Measurements from ENCODE around the gene TMPRSS3.

TMPRSS3 gene

DNA sequence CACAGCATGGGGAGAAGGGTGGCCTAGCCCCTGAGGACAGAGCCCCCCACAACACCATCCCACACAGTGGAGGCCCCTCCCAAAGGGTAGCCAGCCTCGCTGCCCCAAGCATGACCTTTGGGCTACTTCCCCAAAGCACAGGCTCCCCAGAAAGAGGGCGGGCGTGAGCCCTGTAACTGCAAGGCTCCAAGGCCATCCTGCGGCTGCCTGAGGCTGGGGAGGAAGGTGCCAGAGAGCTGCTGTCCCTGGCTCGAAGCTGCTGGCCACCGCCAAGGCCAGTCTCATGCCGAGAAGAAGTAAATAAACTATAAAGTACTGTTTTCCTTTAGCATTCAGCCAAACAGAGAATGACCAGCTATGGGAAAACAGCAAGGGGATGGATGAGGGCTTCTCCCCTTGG lies 35.3 kb upstream of the TMPRSS3 start:
- Histone ChIP-seq H3K4me1 (no peaks in the 10 kb centered on the region), H3K27me3 (no peaks in the 10 kb centered on the region), H3K9me3 (no peaks in the 10 kb centered on the region; the same call in 1 of the 2 replicates), H3K4me3 (ENCODE audit: low read depth, low read length) (no peak overlapping the region), H3K36me3 (no peaks in the 10 kb centered on the region)
- DNase-seq = no peak
- TF ChIP-seq, protein P1, sequence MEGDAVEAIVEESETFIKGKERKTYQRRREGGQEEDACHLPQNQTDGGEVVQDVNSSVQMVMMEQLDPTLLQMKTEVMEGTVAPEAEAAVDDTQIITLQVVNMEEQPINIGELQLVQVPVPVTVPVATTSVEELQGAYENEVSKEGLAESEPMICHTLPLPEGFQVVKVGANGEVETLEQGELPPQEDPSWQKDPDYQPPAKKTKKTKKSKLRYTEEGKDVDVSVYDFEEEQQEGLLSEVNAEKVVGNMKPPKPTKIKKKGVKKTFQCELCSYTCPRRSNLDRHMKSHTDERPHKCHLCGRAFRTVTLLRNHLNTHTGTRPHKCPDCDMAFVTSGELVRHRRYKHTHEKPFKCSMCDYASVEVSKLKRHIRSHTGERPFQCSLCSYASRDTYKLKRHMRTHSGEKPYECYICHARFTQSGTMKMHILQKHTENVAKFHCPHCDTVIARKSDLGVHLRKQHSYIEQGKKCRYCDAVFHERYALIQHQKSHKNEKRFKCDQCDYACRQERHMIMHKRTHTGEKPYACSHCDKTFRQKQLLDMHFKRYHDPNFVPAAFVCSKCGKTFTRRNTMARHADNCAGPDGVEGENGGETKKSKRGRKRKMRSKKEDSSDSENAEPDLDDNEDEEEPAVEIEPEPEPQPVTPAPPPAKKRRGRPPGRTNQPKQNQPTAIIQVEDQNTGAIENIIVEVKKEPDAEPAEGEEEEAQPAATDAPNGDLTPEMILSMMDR (IDR thresholded peaks at IDR 0.05; ENCODE audit: low read depth, low read length) = no peak

DNA sequence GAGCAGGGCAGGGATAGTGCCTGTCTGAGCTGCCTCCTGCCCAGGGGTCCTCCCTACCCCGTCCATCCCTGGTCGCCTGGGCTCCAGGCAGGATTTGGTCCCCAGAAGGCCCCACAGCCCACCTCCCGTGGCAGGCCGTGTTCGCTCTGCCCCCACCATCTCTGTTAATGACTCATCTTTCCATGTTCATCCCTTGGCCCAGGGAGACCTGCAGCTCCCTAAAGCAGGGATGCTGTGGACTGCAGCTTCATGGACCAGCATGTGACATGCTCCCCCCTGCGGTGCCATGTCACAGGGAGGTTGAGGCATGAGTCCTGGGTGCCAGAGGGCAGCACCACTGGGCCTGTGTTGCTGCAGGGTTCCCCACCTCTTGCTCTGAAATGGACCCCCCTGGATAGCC lies 34.7 kb upstream of the TMPRSS3 start:
- DNase-seq = no peak
- Histone ChIP-seq H3K27me3 (no peaks in the 10 kb centered on the region), H3K4me3 (ENCODE audit: low read depth, low read length) (no peak overlapping the region), H3K9me3 (no peaks in the 10 kb centered on the region; the same call in 1 of the 2 replicates), H3K36me3 (no peaks in the 10 kb centered on the region), H3K4me1 (no peaks in the 10 kb centered on the region)
- TF ChIP-seq, protein P1 (IDR thresholded peaks at IDR 0.05; ENCODE audit: low read depth, low read length) = no peak

DNA sequence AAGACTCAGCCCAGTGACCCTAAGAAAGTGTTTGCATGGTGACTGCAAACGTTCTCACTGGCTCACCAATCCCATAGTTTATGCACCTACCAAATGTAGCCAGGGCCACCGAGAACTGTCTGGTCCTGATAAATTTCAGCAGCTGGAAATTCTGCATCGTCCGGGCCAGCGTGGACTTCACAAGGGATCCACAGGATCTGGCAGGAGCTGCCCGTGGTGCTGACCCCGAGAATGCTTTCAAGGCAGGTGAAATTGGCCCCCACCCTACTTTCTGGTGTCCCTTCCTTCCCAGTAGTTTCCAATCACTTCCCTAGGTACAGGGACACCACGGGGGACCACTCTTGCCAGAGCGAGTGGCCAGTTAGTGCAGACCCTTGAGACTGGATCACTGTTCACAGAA lies 34.0 kb upstream of the TMPRSS3 start:
- no peak for DNase-seq
- H3K4me3 ChIP-seq (ENCODE audit: low read depth, low read length) = no peak overlapping the region
- no peaks in the 10 kb centered on the region for H3K36me3 ChIP-seq
- no peaks in the 10 kb centered on the region for H3K4me1 ChIP-seq
- H3K27me3 ChIP-seq = no peaks in the 10 kb centered on the region; the same call in 1 of the 2 replicates
- no peaks in the 10 kb centered on the region; the same call in 1 of the 2 replicates for H3K9me3 ChIP-seq
- TF ChIP-seq, protein P1 (IDR thresholded peaks at IDR 0.05; ENCODE audit: low read depth, low read length) = no peak

DNA sequence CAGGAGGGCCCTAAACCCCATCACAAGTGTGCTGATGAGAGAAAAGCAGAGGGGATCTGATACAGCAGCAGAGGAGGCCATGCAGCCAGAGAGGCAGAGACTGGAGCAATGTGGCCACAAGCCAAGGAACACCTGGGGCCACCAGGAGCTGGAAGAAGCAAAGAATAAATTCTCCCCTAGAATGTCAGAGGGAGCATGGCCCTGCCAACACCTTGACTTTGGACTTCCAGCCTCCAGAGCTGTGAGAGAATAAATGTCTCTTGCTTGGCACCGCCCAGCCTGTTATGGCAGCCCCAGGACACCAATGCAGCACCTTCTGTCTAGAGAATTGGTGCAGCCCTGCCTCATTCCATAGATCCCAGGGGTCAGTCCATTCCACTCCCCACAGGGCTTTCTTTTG lies 33.2 kb upstream of the TMPRSS3 start:
- Histone ChIP-seq H3K27me3 (peaks cover 8% of the 10 kb centered on the region), H3K4me3 (ENCODE audit: low read depth, low read length) (no peak overlapping the region), H3K9me3 (no peaks in the 10 kb centered on the region), H3K4me1 (no peaks in the 10 kb centered on the region), H3K36me3 (no peaks in the 10 kb centered on the region)
- TF ChIP-seq, protein P1 (IDR thresholded peaks at IDR 0.05; ENCODE audit: low read depth, low read length) = no peak
- no peak for DNase-seq

DNA sequence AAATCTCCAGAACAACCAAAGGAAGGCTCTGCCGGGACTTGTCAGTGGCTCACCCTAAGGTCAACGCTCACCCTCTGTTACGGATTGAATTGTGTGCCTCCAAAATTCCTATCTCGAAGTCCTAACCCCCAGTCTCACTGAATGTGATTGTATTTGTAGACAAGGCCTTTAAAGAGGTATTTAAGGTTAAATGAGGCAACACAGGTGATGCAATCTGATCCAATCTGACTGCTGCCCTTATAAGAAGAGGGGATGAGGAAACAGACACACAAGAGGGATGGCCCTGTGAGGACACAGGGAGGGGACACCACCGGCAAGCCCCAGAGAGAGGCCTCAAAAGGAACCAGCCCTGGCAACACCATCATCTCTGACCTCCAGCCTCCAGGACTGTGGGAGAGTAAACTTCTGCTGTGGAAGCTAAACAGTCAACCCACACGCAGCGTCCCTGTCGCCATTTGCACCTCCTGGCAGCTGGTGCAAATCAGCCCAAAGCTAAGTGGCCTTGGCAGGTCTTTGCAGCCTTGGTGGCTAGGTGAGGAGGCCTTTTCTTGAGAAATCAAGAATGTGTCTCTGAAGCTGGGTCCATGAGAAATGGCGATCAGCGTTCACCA lies 32.1 kb upstream of the TMPRSS3 start:
- H3K4me1 ChIP-seq = no peaks in the 10 kb centered on the region
- peaks cover 19% of the 10 kb centered on the region for H3K27me3 ChIP-seq
- H3K9me3 ChIP-seq = no peaks in the 10 kb centered on the region
- DNase-seq = no peak
- no peak overlapping the region for H3K4me3 ChIP-seq (ENCODE audit: low read depth, low read length)
- TF ChIP-seq, protein P1 (IDR thresholded peaks at IDR 0.05; ENCODE audit: low read depth, low read length) = no peak
- no peaks in the 10 kb centered on the region for H3K36me3 ChIP-seq

DNA sequence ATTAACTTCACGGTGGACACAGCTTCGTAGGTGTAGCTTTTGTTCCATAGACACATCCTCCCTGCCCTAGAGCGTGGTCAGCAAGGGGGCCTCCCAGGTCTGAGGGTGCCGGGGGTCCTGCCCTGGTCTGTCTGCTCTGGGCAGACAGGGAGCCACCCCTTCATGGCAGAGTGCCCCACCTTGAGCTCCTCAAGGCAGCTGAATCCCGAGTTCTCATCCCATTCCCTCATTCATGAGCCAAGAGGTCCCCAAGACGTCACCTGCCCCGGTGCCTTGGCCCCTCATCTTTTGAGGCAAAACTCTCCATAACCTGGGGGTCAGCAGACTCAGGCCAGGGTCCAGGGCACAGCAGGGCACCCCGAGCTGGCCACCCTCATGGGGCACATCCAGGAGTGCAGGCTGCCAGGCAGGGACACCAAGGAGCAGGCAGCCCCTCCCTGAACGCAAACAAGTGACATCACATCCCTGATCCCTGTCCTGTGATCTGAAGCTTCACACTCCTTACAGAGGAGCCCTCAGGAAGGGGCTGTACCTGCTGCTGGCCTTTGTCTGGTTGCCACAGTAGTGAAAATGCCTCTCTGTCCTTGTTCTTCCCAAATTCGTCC lies 31.1 kb upstream of the TMPRSS3 start:
- Histone ChIP-seq H3K4me3 (ENCODE audit: low read depth, low read length) (no peak overlapping the region), H3K27me3 (peaks cover 26% of the 10 kb centered on the region), H3K4me1 (no peaks in the 10 kb centered on the region), H3K9me3 (no peaks in the 10 kb centered on the region), H3K36me3 (no peaks in the 10 kb centered on the region)
- DNase-seq = no peak
- TF ChIP-seq, protein P1 (IDR thresholded peaks at IDR 0.05; ENCODE audit: low read depth, low read length) = no peak
